Endothelial cell of umbilical vein (primary cell): ENCODE data around the gene TM7SF2. TPM values are rescaled to one million over a fixed set of nuclear protein-coding genes. Genes with fewer than 3 reads are reported as not detected.

Source experiments
- BruUV-seq: library from RNA; stranded (reverse); fragments of 400-500 nt; replicated peaks from 2 replicates; lab custom pipeline; 2021; lab: Mats Ljungman, UMichigan
- CTCF ChIA-PET: fragments of 300-600, 350-600 bp; sonication (Branson Sonifier 250); formaldehyde crosslinking; loops from one replicate; lab custom pipeline; 2021; ENCODE audit warnings: antibody characterized with exemption, inconsistent platforms; lab: Charles Lee
- POLR2A ChIA-PET: fragments of 300-600, 350-600 bp; sonication (Branson Sonifier 250); formaldehyde crosslinking; loops from one replicate; lab custom pipeline; 2021; ENCODE audit warnings: antibody characterized with exemption, inconsistent platforms; lab: Charles Lee
- DNase-seq: peaks from one replicate; pipeline ENCODE4 v3.0.0-alpha.2; 2011; ENCODE audit warnings: low read depth, low spot score
- FAIRE-seq: peaks from 2 replicates; lab custom pipeline; 2011; peaks lifted over from hg19 to GRCh38; lab: Jason Lieb, UNC
- H2AFZ ChIP-seq: 2 replicates; pipeline ENCODE4 v1.6.0; 2012; ENCODE audit warnings: low read depth, low read length, control low read depth, inconsistent platforms
- H3K27ac ChIP-seq: 2 replicates; pipeline ENCODE4 v1.5.1; 2011; ENCODE audit warnings: low read depth, mild to moderate bottlenecking, control low read depth, low read length, moderate library complexity; ENCODE audit not compliant: insufficient read depth
- H3K27me3 ChIP-seq, 2 experiments: 2 replicates each; pipeline versions ENCODE4 v1.6.0 to v1.6.1; 2011; ENCODE audit warnings: low read length in 2 of 2, mixed read lengths in 1 of 2; ENCODE audit not compliant: control insufficient read depth in 2 of 2, insufficient read depth in 2 of 2
- H3K36me3 ChIP-seq, 2 experiments: 2 replicates in 1 of 2; 3 replicates in 1 of 2; pipeline ENCODE4 v1.5.1; 2011; ENCODE audit warnings: low read length in 2 of 2, mild to moderate bottlenecking in 1 of 2, moderate library complexity in 1 of 2; ENCODE audit not compliant: control insufficient read depth in 2 of 2, insufficient read depth in 2 of 2; ENCODE audit errors: extremely low read depth in 1 of 2
- H3K4me1 ChIP-seq: 3 replicates; pipeline ENCODE4 v1.5.1; 2011; ENCODE audit warnings: mild to moderate bottlenecking, low read length; ENCODE audit not compliant: control insufficient read depth, insufficient read depth; ENCODE audit errors: extremely low read depth
- H3K4me2 ChIP-seq: 2 replicates; pipeline ENCODE4 v1.6.1; 2011; ENCODE audit warnings: low read length, control low read depth, mixed read lengths; ENCODE audit not compliant: insufficient read depth
- H3K4me3 ChIP-seq, 3 experiments: fragments of 200-600 bp in 1 of 3; sonication (generic), shearing (Covaris generic) in 1 of 3; replicated peaks in 1 of 3; 2 replicates each; pipeline ENCODE4 v1.5.1; 2011 to 2016; ENCODE audit warnings: control low read depth in 3 of 3, low read length in 3 of 3, mild to moderate bottlenecking in 2 of 3, inconsistent platforms in 1 of 3, low read depth in 1 of 3, moderate library complexity in 1 of 3; ENCODE audit not compliant: insufficient read depth in 1 of 3
- H3K79me2 ChIP-seq: 2 replicates; pipeline ENCODE4 v1.6.0; 2012; ENCODE audit warnings: low read length, inconsistent platforms; ENCODE audit not compliant: control insufficient read depth, insufficient read depth
- H3K9ac ChIP-seq: replicated peaks from 2 replicates; pipeline ENCODE3; 2011; ENCODE audit warnings: low read length, control low read depth; ENCODE audit not compliant: insufficient read depth; ENCODE audit errors: extremely low read depth
- H3K9me1 ChIP-seq: replicated peaks from 3 replicates; pipeline ENCODE4 v1.6.0; 2011; ENCODE audit warnings: mild to moderate bottlenecking, low read length; ENCODE audit not compliant: control insufficient read depth, insufficient read depth; ENCODE audit errors: extremely low read depth
- H3K9me3 ChIP-seq: replicated peaks from 2 replicates; pipeline ENCODE4 v1.5.1; 2012; ENCODE audit warnings: low read length, inconsistent platforms; ENCODE audit not compliant: control insufficient read depth, insufficient read depth
- H4K20me1 ChIP-seq: replicated peaks from 2 replicates; pipeline ENCODE3; 2011; ENCODE audit warnings: mild to moderate bottlenecking, low read length; ENCODE audit not compliant: control insufficient read depth, insufficient read depth; ENCODE audit errors: extremely low read depth
- CTCF ChIP-seq, 2 donors: IDR thresholded peaks; 1 replicate in 1 of 2; 2 replicates in 1 of 2; pipeline ENCODE4 v1.5.1; 2011; ENCODE audit warnings: low read length in 2 of 2, mild to moderate bottlenecking in 2 of 2, moderate library complexity in 2 of 2, control low read depth in 1 of 2, inconsistent platforms in 1 of 2, low read depth in 1 of 2; ENCODE audit not compliant: insufficient read depth in 1 of 2; ENCODE audit errors: extremely low read depth in 1 of 2
- EZH2 ChIP-seq: IDR thresholded peaks from 2 replicates; pipeline ENCODE4 v1.6.1; 2012; ENCODE audit warnings: borderline replicate concordance, low read depth, mild to moderate bottlenecking, moderate library complexity, low read length, inconsistent platforms; ENCODE audit not compliant: severe bottlenecking
- FOS ChIP-seq: IDR thresholded peaks from 2 replicates; pipeline ENCODE4 v1.6.1; 2011; ENCODE audit warnings: mild to moderate bottlenecking, low read length, moderate library complexity, borderline replicate concordance; ENCODE audit not compliant: insufficient read depth
- GATA2 ChIP-seq: IDR thresholded peaks from 2 replicates; pipeline ENCODE4 v1.7.0; 2011; ENCODE audit warnings: low read depth, mild to moderate bottlenecking, moderate library complexity, mixed read lengths, low read length; ENCODE audit not compliant: insufficient read length, insufficient read depth
- JUN ChIP-seq: IDR thresholded peaks from 2 replicates; pipeline ENCODE4 v1.6.1; 2011; ENCODE audit warnings: borderline replicate concordance, low read depth; ENCODE audit not compliant: insufficient read length, insufficient read depth
- MAX ChIP-seq: IDR thresholded peaks from 2 replicates; pipeline ENCODE4 v1.6.1; 2011; ENCODE audit not compliant: insufficient read depth, insufficient read length
- MYC ChIP-seq: IDR thresholded peaks from one replicate; pipeline ENCODE4 v1.6.1; 2011; ENCODE audit warnings: mild to moderate bottlenecking, low read depth, low read length
- POLR2A ChIP-seq: IDR thresholded peaks from 2 replicates; pipeline ENCODE4 v1.6.1; 2012; ENCODE audit warnings: low read depth, mild to moderate bottlenecking, control low read depth, low read length
- POLR2AphosphoS5 ChIP-seq: IDR thresholded peaks from 2 replicates; pipeline ENCODE4 v1.6.1; 2012; ENCODE audit warnings: low read depth, mild to moderate bottlenecking, control low read depth, low read length, moderate library complexity; ENCODE audit not compliant: insufficient read depth
- dilution Hi-C: fragments of 300-500 bp; cut with MboI; formaldehyde crosslinking; loops from one replicate; pipeline ENCODE4 v1.15.0; 2019; ENCODE audit warnings: low sequenced_read_pairs; ENCODE audit not compliant: extremely low pct_ligation_motif_present
- intact Hi-C: fragments of 100-400 bp; cut with micrococcal nuclease; formaldehyde crosslinking; loops from one replicate; pipeline ENCODE4 v1.10.0; 2022
- polyA plus RNA-seq, 4 experiments: library from polyadenylated mRNA; depleted of rRNA in 3 of 4; stranded (reverse) in 3 of 4; unstranded in 1 of 4; fragments of >200 nt; gene quantifications; 2 replicates each; pipeline versions ENCODE4 v1.2.1 to v1.2.3, GENCODE V29; 2011 to 2012; ENCODE audit warnings: missing spikeins in 1 of 4
- total RNA-seq: library from RNA; stranded (reverse); gene quantifications from 2 replicates; pipeline ENCODE4 v1.2.3, GENCODE V29; 2021

TM7SF2 gene
- total and polyA plus RNA-seq, 2 donors (not counting 3 experiments of a cell fraction or from before 2014, with no cell fraction given): 11.6 to 47.1 TPM

- CTCF ChIA-PET: no interaction called here
- intact Hi-C loops: no loop called here
These were observed 24.5 kb upstream of the TM7SF2 start for GRCh38 chr11:65087216-65087615.

More at GRCh38 chr11:65087216-65087615, 24.5 kb upstream of the TM7SF2 start:
- BruUV-seq: no TSS peak
- H3K9me1 ChIP-seq: no peaks in the 10 kb centered on the region
- H3K4me3 ChIP-seq: no peak overlapping the region
- H3K9me3 ChIP-seq: no peaks in the 10 kb centered on the region
- no peak overlapping the region for H2AFZ ChIP-seq
- FAIRE-seq (no peak), DNase-seq (no peak)
- peaks cover 5 to 28% of the 10 kb centered on the region in 2 experiments for H3K36me3 ChIP-seq
- no peak overlapping the region for H3K27ac ChIP-seq
- H3K4me2 ChIP-seq: no peak overlapping the region
- dilution Hi-C loops: no loop called here
- H3K4me1 ChIP-seq: peaks cover 17% of the 10 kb centered on the region
- H3K9ac ChIP-seq: no peak overlapping the region
- TF ChIP-seq POLR2A (no peak), GATA2 (no peak), FOS (no peak), MYC (no peak), CTCF (IDR thresholded peaks at IDR 0.05; ENCODE audit: extremely low read depth in 1 of 2, insufficient read depth in 1 of 2, low read depth in 1 of 2, low read length in 2 of 2) (no peak), MAX (no peak), EZH2 (no peak), JUN (no peak), POLR2AphosphoS5 (no peak)
- POLR2A ChIA-PET: no interaction called here
- H4K20me1 ChIP-seq: no peaks in the 10 kb centered on the region
- peaks cover 23% of the 10 kb centered on the region for H3K79me2 ChIP-seq
- no peaks in the 10 kb centered on the region for H3K27me3 ChIP-seq
